Measurements from ENCODE around the gene LMAN1L.

DNA sequence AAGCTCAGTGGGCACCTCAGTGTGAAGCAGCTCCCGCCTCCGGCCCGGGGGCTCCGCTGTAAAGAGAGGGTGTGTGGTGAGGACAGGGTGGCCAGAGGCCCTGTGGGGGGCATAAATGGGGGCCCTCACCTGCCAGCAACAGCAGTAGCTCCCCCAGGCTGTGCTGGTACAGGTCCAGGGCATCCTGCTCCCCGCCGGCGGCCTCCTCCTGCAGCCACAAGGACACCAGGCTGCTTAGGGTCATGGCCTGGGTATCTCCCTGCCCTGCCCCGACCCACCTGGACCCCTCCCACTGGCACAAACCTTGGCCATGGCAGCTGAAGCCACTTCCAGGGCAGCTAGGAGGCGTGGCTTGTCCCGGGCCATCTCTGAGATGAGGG lies 25.5 kb downstream of the LMAN1L start:
- TF ChIP-seq, protein P1, sequence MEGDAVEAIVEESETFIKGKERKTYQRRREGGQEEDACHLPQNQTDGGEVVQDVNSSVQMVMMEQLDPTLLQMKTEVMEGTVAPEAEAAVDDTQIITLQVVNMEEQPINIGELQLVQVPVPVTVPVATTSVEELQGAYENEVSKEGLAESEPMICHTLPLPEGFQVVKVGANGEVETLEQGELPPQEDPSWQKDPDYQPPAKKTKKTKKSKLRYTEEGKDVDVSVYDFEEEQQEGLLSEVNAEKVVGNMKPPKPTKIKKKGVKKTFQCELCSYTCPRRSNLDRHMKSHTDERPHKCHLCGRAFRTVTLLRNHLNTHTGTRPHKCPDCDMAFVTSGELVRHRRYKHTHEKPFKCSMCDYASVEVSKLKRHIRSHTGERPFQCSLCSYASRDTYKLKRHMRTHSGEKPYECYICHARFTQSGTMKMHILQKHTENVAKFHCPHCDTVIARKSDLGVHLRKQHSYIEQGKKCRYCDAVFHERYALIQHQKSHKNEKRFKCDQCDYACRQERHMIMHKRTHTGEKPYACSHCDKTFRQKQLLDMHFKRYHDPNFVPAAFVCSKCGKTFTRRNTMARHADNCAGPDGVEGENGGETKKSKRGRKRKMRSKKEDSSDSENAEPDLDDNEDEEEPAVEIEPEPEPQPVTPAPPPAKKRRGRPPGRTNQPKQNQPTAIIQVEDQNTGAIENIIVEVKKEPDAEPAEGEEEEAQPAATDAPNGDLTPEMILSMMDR (optimal IDR thresholded peaks at IDR 0.05 in 1 of 3, IDR thresholded peaks at IDR 0.05 in 1 of 3, conservative IDR thresholded peaks at IDR 0.05 in 1 of 3; ENCODE audit: extremely low read depth in 1 of 3, insufficient read depth in 2 of 3, low read length in 3 of 3), result no peak
- no peak for TF ChIP-seq EZH2 (IDR thresholded peaks at IDR 0.05; ENCODE audit: low read length)
